ENCODE results near the gene GJD2.

GRCh38 chr15:34726406-34727100, 28.2 kb downstream of the GJD2 start:
- TF ChIP-seq CTCF (IDR thresholded peaks at IDR 0.05) (no peak), POLR2A (IDR thresholded peaks at IDR 0.05) (no peak)
